GM12874 (cell line): Measurements from ENCODE around the gene UNC119B.

Experiments used
- TF ChIP-seq, protein P1 (sequence below): IDR thresholded peaks from 2 replicates; pipeline ENCODE4 v1.5.1; 2011; ENCODE audit warnings: low read depth, mild to moderate bottlenecking, control low read depth, low read length, moderate library complexity; ENCODE audit not compliant: insufficient read depth

The UNC119B gene

DNA sequence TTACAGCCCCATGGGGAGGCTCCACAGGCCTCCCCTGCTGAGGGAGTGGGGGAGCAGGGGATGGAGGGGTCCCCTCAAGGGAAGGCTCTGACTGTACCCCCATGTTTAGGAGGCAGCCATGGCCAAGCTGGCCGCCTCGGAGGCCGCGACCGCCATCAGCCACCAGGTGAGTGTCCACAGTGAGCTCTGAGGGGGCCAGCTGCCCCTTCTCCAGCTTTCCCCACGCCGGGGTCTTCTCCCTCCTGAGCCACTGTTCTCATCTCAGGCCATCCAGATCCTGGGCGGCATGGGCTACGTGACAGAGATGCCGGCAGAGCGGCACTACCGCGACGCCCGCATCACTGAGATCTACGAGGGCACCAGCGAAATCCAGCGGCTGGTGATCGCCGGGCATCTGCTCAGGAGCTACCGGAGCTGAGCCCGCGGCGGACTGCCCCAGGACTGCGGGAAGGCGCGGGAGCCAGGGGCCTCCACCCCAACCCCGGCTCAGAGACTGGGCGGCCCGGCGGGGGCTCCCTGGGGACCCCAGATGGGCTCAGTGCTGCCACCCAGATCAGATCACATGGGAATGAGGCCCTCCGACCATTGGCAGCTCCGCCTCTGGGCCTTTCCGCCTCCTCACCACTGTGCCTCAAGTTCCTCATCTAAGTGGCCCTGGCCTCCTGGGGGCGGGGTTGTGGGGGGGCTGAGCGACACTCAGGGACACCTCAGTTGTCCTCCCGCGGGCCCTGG lies 28.9 kb downstream of the UNC119B start:
- TF ChIP-seq, protein P1, sequence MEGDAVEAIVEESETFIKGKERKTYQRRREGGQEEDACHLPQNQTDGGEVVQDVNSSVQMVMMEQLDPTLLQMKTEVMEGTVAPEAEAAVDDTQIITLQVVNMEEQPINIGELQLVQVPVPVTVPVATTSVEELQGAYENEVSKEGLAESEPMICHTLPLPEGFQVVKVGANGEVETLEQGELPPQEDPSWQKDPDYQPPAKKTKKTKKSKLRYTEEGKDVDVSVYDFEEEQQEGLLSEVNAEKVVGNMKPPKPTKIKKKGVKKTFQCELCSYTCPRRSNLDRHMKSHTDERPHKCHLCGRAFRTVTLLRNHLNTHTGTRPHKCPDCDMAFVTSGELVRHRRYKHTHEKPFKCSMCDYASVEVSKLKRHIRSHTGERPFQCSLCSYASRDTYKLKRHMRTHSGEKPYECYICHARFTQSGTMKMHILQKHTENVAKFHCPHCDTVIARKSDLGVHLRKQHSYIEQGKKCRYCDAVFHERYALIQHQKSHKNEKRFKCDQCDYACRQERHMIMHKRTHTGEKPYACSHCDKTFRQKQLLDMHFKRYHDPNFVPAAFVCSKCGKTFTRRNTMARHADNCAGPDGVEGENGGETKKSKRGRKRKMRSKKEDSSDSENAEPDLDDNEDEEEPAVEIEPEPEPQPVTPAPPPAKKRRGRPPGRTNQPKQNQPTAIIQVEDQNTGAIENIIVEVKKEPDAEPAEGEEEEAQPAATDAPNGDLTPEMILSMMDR: no peak

DNA sequence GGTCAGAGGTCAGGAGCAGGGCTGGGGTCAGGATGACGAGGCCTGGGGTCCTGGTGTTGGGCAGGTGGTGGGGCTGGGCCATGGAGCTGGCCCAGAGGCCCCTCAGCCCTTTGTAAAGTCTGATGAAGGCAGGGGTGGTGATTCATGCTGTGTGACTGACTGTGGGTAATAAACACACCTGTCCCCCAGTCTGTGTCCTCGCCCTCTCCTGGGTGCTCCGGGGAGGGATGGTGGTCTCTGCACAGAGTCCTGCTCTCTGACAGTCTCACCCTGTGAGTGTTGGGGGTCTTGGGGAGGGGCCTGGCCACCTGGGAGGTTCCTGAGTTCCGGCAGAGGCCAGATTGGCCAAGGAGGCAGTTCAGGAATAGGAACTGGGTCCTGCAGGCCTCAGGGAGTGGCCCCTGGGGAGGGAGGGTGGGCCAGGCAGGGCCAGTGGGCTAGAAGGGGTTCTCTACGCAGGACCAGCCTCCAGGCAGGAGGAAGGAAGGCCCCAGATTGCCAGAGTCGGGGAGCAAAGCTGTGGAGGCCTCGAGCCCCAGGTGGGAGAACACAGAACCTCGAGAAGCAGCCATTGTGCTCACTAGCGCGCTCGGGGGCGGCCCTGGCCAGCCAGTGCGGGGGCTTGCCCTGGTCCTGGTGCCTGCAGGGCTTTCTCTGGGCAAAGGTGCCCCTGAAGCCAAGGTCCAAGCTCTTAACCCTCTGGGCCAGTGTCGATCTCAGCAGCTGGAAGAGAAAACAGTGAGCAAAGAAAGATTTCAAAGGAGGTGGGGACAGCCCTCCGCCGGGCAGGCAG lies 29.8 kb downstream of the UNC119B start:
- TF ChIP-seq, protein P1: no peak

DNA sequence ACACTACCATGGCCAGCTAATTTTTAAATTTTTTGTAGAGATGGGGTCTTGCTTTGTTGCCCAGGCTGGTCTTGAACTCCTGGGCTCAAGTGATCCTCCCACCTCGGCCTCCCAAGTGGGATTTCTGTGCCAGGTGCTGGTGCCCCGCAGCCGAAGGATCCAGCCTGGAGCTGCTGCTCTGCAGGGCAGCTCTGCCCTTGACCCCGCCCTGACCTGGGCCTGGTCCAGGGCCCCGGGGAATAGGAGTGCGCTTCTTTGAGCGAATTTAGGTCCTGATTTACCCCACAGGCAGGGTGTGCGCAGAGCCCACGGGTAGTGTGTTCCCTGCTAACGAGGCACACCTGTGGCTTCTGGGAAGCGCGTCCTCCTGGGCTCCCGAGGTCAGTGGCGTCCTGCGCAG lies 30.6 kb downstream of the UNC119B start:
- TF ChIP-seq, protein P1: no peak

DNA sequence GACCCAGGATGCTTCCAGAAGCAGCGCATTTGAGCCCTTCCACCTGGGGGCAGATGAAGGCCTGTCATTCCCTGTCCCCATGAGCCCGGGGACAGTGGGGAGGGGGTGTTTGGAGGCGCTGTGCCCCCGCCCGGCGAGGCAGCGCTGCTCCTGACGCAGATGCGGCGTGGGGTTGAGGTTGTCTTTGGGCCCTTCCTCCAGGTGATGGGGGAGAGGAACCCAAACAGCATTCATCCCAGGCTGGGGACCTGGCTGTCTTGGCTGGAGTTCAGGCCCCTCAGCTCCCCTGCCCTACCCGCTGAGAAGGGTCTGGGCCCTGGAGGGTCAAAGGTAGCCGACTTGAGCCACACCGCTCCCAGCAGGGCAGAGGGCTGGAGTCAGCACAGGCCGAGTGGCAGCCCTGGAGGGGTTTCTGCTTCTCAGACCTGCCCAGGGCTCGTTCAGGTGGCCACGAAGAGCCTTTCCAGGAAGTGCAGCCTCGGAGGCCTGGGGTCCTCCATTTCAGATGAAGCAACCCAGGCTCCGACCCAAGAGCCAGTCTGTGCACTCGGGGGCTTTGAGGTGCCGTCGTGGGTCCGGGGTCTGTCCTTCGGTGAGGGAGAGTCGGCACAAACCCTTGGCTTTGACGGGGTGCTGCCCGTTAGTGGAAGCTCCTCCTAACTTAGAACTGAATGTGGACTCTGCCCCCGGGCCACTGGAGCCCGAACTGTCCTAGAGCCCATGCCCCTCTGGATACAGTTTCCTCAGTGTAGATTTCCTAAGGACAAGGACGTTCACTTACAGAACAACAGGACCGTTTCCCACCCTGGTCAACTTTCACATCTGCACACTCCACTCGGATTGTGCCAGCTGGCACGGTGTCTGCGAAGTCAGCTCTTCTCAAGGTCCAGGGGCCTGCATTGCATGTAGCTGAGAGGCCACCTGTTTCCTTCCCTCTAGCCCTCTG lies 31.5 kb downstream of the UNC119B start:
- TF ChIP-seq, protein P1: no peak

DNA sequence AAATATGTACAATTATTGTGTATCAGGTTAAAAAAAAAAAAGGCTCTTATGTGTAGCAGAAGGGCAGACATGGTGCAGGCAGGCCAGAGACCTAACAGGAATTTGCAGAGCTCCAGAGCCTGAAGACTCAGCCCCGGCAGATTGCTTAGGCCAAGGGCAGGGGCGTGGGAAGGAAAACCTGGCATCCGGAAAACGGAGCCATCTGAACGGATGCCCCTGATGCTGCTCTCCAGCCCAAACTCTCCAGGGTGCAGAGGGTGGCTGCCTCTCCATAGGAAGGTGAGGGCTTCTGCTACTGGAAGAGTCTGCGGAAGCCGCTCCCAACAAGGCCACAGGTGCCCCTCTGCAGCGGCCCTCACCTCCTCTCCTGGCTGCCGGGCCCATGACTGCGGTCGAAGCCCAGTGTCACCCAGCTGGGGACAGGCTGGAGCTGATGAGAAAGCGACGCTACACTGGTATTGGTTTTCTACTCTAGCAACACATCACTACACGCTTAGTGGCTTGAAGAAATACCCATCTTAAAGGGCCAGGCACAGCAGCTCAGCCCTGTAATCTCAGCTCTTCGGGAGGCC lies 34.8 kb downstream of the UNC119B start:
- TF ChIP-seq, protein P1: no peak

DNA sequence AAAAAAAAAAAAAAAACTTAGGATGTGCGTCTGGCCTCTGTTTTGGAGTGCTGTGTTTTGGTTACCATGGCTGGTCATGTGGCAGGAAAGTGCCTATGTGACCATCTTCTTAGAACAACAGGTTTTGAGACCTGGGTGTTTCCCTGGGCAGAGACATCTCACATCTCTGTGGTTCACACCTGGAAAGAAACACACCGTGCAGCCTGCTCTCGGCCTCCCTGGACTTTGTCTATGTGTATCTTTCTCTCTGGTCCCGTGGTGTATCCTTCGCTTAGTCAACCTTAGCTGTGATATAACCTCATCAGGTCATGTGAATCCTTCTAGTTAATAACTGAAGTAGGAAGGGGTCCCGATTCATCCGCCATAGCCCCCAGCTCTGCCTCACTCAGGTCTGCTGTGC lies 38.0 kb downstream of the UNC119B start:
- TF ChIP-seq, protein P1: no peak
